B cell (primary cell): Measurements from ENCODE around the gene SLC39A7. TPM values are rescaled to one million over a fixed set of nuclear protein-coding genes. Genes with fewer than 3 reads are reported as not detected.

Source experiments
- ATAC-seq: fragments of 200-7000 bp; cut with Tn5 transposase; one replicate; pipeline ENCODE4 v1.10.0; 2021; ENCODE audit warnings: low read depth, mild to moderate bottlenecking, moderate number of reproducible peaks, moderate library complexity
- CTCF ChIA-PET: fragments of 350-600 bp; sonication (Branson Sonifier 250); formaldehyde crosslinking; loops from one replicate; lab custom pipeline; 2021; ENCODE audit warnings: antibody characterized with exemption, inconsistent platforms; lab: Charles Lee
- POLR2A ChIA-PET: fragments of 350-600 bp; sonication (Branson Sonifier 250); formaldehyde crosslinking; loops from one replicate; lab custom pipeline; 2021; ENCODE audit warnings: antibody characterized with exemption; lab: Charles Lee
- DNase-seq: peaks from one replicate; pipeline ENCODE4 v3.0.0; 2013
- H2AFZ ChIP-seq: 2 replicates; pipeline ENCODE4 v1.6.1; 2012; ENCODE audit warnings: mild to moderate bottlenecking, low read depth, low read length; ENCODE audit not compliant: insufficient read depth, poor library complexity, severe bottlenecking
- H3K27ac ChIP-seq, 2 donors: 1 replicate in 1 of 2; 2 replicates in 1 of 2; pipeline ENCODE4 v1.5.1; 2012 to 2013; ENCODE audit warnings: low read length in 2 of 2, mild to moderate bottlenecking in 2 of 2, moderate library complexity in 1 of 2
- H3K27me3 ChIP-seq, 4 experiments: fragments of 200-600 bp in 1 of 4; sonication (generic) in 1 of 4; replicated peaks in 1 of 4; 1 replicate in 2 of 4; 2 replicates in 2 of 4; pipeline versions ENCODE4 v1.6.1 to v1.7.0; 2013 to 2016; ENCODE audit warnings: low read length in 3 of 4, mild to moderate bottlenecking in 2 of 4, mixed read lengths in 1 of 4, moderate library complexity in 1 of 4; ENCODE audit not compliant: insufficient read depth in 4 of 4, control insufficient read depth in 3 of 4; ENCODE audit errors: control extremely low read depth in 1 of 4
- H3K36me3 ChIP-seq, 2 experiments: replicated peaks in 1 of 2; 1 replicate in 1 of 2; 2 replicates in 1 of 2; pipeline versions ENCODE4 v1.6.1 to v1.7.1; 2013; ENCODE audit warnings: low read length in 1 of 2; ENCODE audit not compliant: insufficient read depth in 2 of 2, control insufficient read depth in 1 of 2; ENCODE audit errors: control extremely low read depth in 1 of 2, extremely low read depth in 1 of 2
- H3K4me1 ChIP-seq, 2 donors: fragments of 200-600 bp in 1 of 2; sonication (generic) in 1 of 2; 1 replicate in 1 of 2; 2 replicates in 1 of 2; pipeline versions ENCODE4 v1.5.1 to v1.6.1; 2013 to 2017; ENCODE audit warnings: low read length in 2 of 2; ENCODE audit not compliant: control insufficient read depth in 2 of 2, insufficient read depth in 2 of 2
- H3K4me2 ChIP-seq: replicated peaks from 2 replicates; pipeline ENCODE3; 2012; ENCODE audit warnings: mild to moderate bottlenecking, low read depth, low read length; ENCODE audit not compliant: poor library complexity, severe bottlenecking
- H3K4me3 ChIP-seq, 5 experiments: fragments of 200-600 bp in 1 of 5; sonication (generic) in 1 of 5; 1 replicate in 3 of 5; 2 replicates in 2 of 5; pipeline versions ENCODE4 v1.5.1 to v1.7.0; 2011 to 2016; ENCODE audit warnings: low read length in 4 of 5, mild to moderate bottlenecking in 4 of 5, low read depth in 2 of 5, control low read depth in 1 of 5, moderate library complexity in 1 of 5; ENCODE audit not compliant: insufficient read depth in 1 of 5; ENCODE audit errors: control extremely low read depth in 1 of 5, extremely low read depth in 1 of 5
- H3K79me2 ChIP-seq: fragments of 200-600 bp; sonication (generic); one replicate; pipeline ENCODE4 v1.6.0; 2016; ENCODE audit warnings: low read length; ENCODE audit not compliant: control insufficient read depth, insufficient read depth
- H3K9ac ChIP-seq: fragments of 200-600 bp; sonication (generic); 2 replicates; pipeline ENCODE4 v1.6.1; 2017; ENCODE audit warnings: mild to moderate bottlenecking, low read length, moderate library complexity
- H3K9me3 ChIP-seq, 3 donors: one replicate each; pipeline versions ENCODE4 v1.6.1 to v1.7.1; 2013; ENCODE audit warnings: low read length in 2 of 3; ENCODE audit not compliant: control insufficient read depth in 2 of 3, insufficient read depth in 1 of 3; ENCODE audit errors: control extremely low read depth in 1 of 3
- H4K20me1 ChIP-seq: 2 replicates; pipeline ENCODE4 v1.6.0; 2012; ENCODE audit warnings: mild to moderate bottlenecking, low read length; ENCODE audit not compliant: insufficient read depth, control insufficient read depth, poor library complexity, severe bottlenecking
- H3K27ac Mint-ChIP-seq: one replicate; pipeline ENCODE4 v1.8.0; 2021; ENCODE audit warnings: mixed read lengths
- H3K27me3 Mint-ChIP-seq: one replicate; pipeline ENCODE4 v1.8.0; 2021; ENCODE audit warnings: mixed read lengths
- H3K4me1 Mint-ChIP-seq: one replicate; pipeline ENCODE4 v1.8.0; 2021; ENCODE audit warnings: mixed read lengths
- H3K4me3 Mint-ChIP-seq: one replicate; pipeline ENCODE4 v1.8.0; 2021; ENCODE audit warnings: mixed read lengths
- H3K9me3 Mint-ChIP-seq: one replicate; pipeline ENCODE4 v1.8.0; 2022; ENCODE audit warnings: mixed read lengths; ENCODE audit not compliant: insufficient read depth
- CTCF ChIP-seq: fragments of 200-600 bp; IDR thresholded peaks from one replicate; pipeline ENCODE4 v1.8.0; 2022; ENCODE audit warnings: antibody characterized with exemption, mild to moderate bottlenecking
- EZH2 ChIP-seq: IDR thresholded peaks from 2 replicates; pipeline ENCODE4 v1.6.1; 2012; ENCODE audit warnings: borderline replicate concordance, low read depth, mild to moderate bottlenecking, moderate library complexity, low read length; ENCODE audit not compliant: insufficient read depth, poor library complexity, severe bottlenecking
- WGBS: methylation state at CpG from one replicate; pipeline ENCODE4 v1.1.5; 2013; ENCODE audit warnings: missing lambda C conversion rate; ENCODE audit not compliant: insufficient coverage; 5-methylcytosine and 5-hydroxymethylcytosine counted together
- intact Hi-C: fragments of 100-400 bp; cut with micrococcal nuclease; formaldehyde crosslinking; loops from one replicate; pipeline ENCODE4 v1.10.0; 2022
- polyA plus RNA-seq: library from polyadenylated mRNA; depleted of rRNA; stranded (reverse); fragments of >200 nt; gene quantifications from 2 replicates; pipeline ENCODE4 v1.2.3, GENCODE V29; 2012
- total RNA-seq, 2 donors: library from RNA; stranded (reverse); fragments of 120-200 nt in 1 of 2; gene quantifications; 1 replicate in 1 of 2; 2 replicates in 1 of 2; pipeline versions ENCODE4 v1.2.3 to v1.2.4, GENCODE V29; 2013 to 2022

Gene SLC39A7
- total and polyA plus RNA-seq, 2 donors (not counting 1 experiment from before 2014, with no cell fraction given), result 18.7 to 29.6 TPM

GRCh38 chr6:33198159-33198852, 2.4 kb upstream of the SLC39A7 start:
- H3K4me2 ChIP-seq, result peak overlapping the region; percentile 78

More at GRCh38 chr6:33198159-33198852, 2.4 kb upstream of the SLC39A7 start:
- Histone ChIP-seq H2AFZ (no peak overlapping the region), H3K4me1 (peaks cover 23 to 42% of the 10 kb centered on the region in 2 donors), H3K9me3 (no peaks in the 10 kb centered on the region), H3K27ac (no peak overlapping the region), H3K79me2 (peaks cover 51% of the 10 kb centered on the region), H3K4me3 (no peak overlapping the region), H3K9ac (no peak overlapping the region), H4K20me1 (peaks cover 25% of the 10 kb centered on the region), H3K27me3 (no peaks in the 10 kb centered on the region), H3K36me3 (peaks cover 0 to 51% of the 10 kb centered on the region in 2 experiments)
- Mint-ChIP-seq H3K4me1 (peaks cover 61% of the 10 kb centered on the region), H3K27me3 (no peaks in the 10 kb centered on the region), H3K9me3 (no peaks in the 10 kb centered on the region), H3K27ac (no peak overlapping the region), H3K4me3 (peak overlapping the region; percentile 81)
- no peak for TF ChIP-seq EZH2
- no peak for TF ChIP-seq CTCF
- DNase-seq (no peak), ATAC-seq (no peak)
- 100% methylated on average over 3 of the region's 6 CpGs for WGBS
- POLR2A ChIA-PET, result interaction anchor here (0.6 to 1.4 kb wide), 6 partner anchors 10 to 165 kb away, joined by 3 to 8 read pairs (median 6); partner anchors contain the start of genes RING1 and ZBTB22
- CTCF ChIA-PET, result interaction anchor here (0.7 to 2.5 kb wide), 15 partner anchors 9 to 206 kb away, joined by 3 to 14 read pairs (median 4); partner anchors contain the start of genes HLA-DOA, RING1, RPS18 and VPS52
- intact Hi-C loops, result no loop called here
